GM19238 (cell line): ENCODE measurements around the gene UNCX.
"Not testable (repeated sequence)": the region's sequence is repeated elsewhere in the genome, so short reads cannot be mapped to it uniquely, and the experiment has no call there.

Experiments
- DNase-seq: peaks from one replicate; pipeline ENCODE4 v3.0.0; 2011; ENCODE audit warnings: low spot score; ENCODE audit not compliant: insufficient read length

UNCX gene

DNA sequence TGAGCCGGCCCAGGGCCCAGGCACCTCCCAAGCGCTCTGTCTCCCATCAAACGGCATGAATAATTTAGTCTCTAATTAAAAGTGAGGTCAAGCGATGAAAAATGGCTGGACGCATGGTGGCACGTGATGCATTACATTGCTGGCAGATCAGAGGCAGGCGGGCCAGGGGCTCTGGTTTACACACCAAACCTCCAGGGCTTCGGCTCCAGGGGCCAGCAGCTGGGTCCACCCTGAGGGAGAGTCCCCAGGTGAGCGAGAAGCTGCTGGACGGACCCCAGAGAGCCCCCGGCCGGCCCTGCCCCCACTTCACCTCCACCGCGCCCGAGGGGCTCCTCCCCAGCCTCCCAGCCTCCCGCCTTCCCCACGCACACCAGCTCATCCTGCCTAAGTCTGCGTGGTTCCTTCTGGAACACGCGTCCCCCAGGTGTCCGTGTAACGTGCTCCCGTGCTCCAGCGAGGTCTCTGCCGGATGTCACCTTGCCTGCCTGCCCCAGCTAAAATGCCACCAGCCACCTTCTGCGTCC is 23.2 kb downstream of the UNCX start:
- no peak for DNase-seq

GRCh38 chr7:1256621-1257020 is 23.9 kb downstream of the UNCX start:
- no peak for DNase-seq

DNA sequence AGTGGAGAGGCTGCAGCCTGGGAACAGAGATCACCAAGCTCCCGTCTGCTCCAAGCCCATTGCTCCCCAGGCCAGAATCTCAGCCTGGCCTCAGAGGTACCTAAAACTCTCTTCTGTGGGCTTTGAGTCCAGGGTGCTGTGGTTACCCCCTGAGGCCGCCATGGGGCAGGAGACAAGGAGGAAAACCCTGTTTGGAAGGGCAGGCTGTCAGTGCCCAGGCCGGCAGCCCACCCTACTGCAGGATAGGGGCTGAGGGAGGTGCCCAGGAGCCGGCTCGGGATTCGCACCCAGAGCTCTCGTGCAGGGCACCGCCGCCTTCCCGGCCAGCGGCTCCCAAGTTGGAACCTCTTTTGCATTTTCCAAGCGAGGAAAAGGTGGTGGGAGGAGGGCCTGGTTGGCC is 24.5 kb downstream of the UNCX start:
- no peak for DNase-seq

- no peak for DNase-seq
Measured at GRCh38 chr7:1257863-1258262, 25.2 kb downstream of the UNCX start.

- no peak for DNase-seq
Measured at GRCh38 chr7:1259621-1260243, 27.1 kb downstream of the UNCX start.

- DNase-seq = no peak
Measured at GRCh38 chr7:1260244-1260635, 27.6 kb downstream of the UNCX start.

DNA sequence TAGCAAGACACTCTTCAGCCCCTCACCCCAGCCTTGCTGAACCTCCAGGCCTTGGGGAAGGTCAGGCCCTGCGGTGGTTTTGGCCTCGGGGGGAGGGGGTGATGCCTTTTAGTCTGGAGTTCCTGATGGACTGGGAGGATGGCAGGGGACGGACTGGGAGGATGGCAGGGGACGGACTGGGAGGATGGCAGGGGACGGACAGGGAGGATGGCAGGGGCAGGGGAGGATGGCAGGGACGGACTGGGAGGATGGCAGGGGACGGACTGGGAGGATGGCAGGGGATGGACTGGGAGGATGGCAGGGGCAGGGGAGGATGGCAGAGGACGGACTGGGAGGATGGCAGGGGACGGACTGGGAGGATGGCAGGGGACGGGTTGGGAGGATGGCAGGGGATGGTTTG is 28.4 kb downstream of the UNCX start:
- DNase-seq = not testable (repeated sequence)

DNA sequence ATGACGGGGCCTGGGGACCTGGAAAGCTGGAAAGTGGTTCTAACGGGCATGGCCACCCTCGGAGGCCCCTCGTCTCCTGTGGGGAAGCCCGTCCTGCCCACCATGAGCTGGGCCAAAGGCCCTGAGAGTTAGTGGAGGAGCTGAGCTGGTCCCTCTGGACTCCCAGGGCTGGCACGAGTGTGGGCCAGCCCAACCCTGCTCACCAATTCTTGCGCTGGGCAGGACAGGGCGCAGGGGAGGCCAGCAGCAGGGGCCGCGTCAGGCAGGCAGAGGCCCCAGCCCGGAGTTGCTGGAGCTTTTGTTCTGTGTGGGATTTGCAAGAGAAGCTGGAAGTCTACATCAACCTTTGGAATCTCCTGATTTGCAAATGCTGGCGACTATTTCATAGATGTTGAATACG is 29.8 kb downstream of the UNCX start:
- DNase-seq = no peak

DNA sequence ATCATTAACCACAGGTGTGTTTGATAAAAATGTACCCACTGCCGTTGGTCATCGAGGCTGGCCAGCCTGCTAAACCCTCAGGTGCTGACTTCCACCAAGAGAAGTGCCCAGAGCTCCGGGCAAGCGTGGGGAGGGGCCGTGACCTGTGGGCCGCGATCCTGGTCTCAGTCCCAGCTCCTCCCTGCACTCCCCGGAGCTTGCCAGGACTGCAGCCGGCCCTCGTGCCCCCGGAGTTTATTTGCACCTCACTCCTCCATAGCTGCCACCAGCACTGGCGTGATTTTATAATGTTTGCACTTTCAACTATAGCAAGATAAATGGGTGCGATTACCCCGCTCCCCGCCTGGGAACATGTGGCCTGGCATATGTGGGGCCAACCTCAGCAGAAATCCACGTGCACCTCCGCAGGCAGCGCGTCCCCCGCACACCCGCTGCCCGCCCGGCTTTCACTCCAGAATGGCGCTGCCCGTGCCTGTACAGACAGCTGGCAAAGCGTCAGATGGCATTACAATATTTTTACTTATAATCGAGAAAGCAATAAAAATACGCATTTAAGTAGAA is 30.8 kb downstream of the UNCX start:
- DNase-seq = no peak

DNA sequence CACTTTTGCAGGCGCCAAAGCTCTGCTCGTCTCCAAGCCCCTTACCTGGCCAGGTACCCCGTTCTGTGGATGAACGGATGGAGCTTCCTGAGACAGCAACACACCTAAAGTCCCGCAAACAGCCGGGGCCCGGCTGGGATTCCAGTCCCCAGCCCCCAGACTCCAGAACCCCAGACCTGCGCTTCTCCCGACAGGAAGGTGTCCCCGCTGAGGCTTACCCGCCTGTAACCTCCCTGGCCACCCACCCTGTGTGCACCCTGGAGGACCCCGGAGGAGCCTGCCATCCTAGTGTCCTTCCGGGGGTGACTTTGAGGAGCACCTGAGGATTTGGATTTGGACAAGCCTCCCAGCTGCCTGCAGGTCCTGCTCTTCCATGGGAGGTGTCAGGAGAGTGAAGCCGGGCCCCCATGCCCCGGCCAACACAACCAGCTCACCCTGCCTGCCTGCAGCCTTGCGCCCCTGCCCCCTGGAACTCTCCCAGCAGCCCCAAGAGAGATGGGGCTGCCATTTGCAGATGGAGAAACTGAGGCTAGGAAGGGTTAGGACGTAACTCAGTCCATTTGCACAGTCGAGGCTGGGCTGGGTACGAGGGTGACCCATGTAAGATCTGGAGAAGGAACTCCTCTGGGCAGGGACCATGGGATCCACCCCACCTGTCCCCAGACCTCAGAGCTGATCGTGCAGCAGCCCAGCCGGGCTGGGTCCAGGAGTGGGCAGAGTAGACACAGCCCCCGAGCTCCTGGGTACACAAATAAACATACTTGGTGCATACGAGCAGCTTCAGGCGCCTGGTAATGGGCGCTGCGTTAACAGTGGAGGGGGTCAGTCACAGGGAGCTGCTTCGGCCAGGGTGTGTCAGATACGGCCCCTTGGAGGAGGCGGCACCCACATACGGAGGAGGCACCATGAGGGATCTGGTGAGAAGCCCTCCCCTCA is 31.9 kb downstream of the UNCX start:
- DNase-seq = no peak

DNA sequence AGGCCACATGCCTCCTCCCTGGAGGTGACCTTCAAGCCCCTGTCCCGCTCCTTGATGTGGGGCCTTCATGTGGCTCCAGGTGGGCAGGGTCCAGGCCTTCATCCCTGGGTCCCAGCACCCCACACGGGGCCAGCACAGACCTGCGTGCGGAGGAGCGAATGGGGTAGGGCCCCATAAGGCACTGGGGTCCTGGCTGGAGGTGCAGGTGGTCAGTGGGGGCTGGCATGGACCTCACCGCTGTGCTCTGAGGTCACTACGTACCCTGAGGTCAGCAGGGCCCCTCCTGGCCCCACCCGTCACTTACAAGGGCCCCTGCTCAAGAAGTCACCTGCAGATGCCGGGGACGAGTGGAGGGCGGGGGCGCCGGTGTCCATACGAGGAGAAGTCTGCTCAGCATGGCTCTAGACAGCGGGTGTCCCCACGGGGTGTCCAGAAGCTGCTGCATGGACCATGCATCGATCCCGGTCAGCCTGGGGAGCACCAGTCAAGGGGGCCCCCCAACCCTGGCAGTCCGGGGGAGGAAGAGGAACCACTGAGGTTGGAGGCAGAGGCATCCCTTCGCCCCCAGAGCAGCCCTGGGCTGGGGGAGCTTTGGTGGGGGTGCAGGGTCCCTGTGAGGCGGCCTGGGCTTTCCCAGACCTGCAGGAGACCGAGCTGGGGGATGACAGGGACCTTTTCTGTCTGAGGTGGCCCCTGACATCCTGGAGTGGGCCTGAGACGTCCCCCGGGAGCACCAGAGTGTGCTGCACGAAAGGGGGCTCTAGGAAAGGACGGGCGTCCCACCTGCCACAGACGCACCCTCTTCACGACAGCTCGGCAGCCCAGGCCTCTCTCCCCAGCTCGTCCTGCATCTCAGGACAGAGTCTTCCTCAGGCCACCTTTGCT is 34.6 kb downstream of the UNCX start:
- DNase-seq = no peak

DNA sequence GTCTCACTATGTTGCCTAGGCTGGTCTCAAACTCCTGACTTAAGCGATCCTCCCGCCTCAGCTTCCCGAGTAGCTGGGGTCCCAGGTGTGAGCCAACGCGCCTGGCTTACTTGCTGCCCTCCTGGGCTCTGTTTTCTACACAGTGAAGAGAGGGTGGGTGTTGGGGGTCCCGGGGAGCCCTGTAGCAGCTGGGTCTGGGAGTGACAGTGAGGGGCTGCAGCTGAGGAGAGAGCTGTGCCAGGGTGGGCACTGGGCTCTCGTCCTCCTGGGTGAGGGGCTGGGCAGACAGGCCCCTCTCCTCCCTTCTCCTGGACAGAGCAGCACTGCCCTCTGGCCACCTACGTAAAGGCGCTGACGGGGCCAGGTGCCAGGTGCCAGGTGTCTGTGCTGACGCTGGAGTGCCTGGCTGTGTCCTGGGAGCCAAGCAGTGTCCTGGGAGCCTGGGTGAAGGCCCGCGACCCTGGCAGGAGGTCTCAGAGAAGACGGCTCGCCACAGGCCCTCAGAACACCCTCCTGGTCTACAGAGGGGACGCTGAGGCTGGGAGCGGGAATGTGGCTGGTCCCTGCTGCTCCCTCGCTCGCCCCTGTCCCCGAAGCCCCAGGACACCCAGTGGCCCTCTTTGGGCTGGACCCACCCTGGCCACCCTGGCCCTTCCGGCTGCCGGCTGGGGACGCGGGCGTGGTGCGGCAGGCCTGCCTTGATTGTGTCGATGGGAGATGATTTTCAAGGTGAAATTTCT is 35.6 kb downstream of the UNCX start:
- DNase-seq = no peak

- no peak for DNase-seq
Measured at GRCh38 chr7:1268866-1269265, 36.2 kb downstream of the UNCX start.

DNA sequence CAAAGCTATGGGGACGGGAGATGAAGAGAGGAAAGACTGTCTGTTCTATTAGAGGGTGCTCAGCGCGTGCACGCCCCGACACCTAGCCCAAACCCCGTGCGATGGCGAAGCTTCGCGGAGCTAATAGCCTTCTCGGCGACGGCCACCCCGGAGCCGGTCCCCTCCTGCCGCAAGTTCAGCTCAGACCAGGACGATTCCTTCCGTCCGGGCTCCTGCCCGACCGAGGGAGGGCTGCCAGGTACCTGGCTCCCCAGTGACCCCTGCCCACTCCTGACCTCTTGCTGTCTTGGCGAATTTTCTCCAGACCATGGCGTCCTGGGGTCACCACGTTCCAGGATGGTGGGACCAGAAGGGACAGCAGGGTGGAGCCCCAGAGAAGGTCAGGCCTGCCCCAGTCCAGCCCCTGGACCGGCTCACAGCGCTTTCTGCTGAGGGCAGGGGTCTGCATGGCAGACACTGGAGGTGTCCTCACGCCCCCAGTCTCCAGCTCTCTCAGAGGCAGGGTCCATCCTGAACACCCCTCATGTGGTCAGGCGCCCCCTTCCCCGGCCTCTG is 36.7 kb downstream of the UNCX start:
- DNase-seq = no peak

DNA sequence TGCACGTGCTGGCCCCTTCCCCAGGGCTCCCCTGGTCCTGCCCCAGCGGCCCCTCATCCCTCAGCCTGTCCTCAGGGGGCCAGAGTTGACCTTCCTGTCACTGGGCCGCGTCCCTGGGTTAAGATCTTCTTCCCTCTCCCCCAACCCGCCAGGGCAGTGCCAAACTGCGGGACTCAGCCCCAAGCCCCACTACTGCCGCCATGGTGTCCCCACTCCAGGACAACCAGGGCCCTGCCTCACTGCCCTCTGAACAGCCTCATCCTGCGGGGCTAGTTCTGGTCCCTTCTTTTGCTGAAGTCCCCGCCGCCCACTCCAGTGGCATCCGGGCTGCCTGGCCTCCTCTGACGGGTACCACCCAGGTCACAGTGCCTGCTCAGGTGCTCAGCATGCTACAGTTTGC is 37.5 kb downstream of the UNCX start:
- no peak for DNase-seq

- DNase-seq = no peak
Measured at GRCh38 chr7:1271046-1271445, 38.4 kb downstream of the UNCX start.

- DNase-seq = no peak
Measured at GRCh38 chr7:1271656-1272055, 39.0 kb downstream of the UNCX start.

- DNase-seq = not testable (repeated sequence)
Measured at GRCh38 chr7:1272136-1272535, 39.5 kb downstream of the UNCX start.

- DNase-seq = no peak
Measured at GRCh38 chr7:1274121-1274875, 41.6 kb downstream of the UNCX start.
